SU-DHL-6 (cell line): ENCODE data around the gene OXNAD1.

Source experiments
- CTCF ChIP-seq: fragments of 200-600 bp; sonication (generic); IDR thresholded peaks from one replicate; pipeline ENCODE4 v1.5.1; 2017; ENCODE audit warnings: antibody characterized with exemption, mild to moderate bottlenecking, low read length, moderate library complexity; ENCODE audit not compliant: insufficient read depth, poor library complexity, severe bottlenecking
- EZH2phosphoT487 ChIP-seq: fragments of 200-600 bp; sonication (generic), shearing (Covaris generic); conservative IDR thresholded peaks from 2 replicates; pipeline ENCODE4 v1.6.1; 2018; ENCODE audit warnings: mild to moderate bottlenecking, antibody characterized with exemption, low read length, moderate library complexity, mixed read lengths

GRCh38 chr3:16286161-16286560 is 21.1 kb downstream of the OXNAD1 start:
- TF ChIP-seq CTCF (no peak), EZH2phosphoT487 (no peak)
